Stimulated activated CD8-positive, alpha-beta memory T cell treated with anti-CD3 and anti-CD28 coated beads, Interleukin-4, amount 100 ng/mL, for 1 hour (primary cell): ENCODE measurements around the gene PTH1R.

Experiments used
- DNase-seq, 2 donors: peaks; one replicate each; pipeline ENCODE4 v3.0.0-alpha.2; 2020; ENCODE audit warnings: low read depth in 2 of 2, low spot score in 1 of 2

The PTH1R gene

DNA sequence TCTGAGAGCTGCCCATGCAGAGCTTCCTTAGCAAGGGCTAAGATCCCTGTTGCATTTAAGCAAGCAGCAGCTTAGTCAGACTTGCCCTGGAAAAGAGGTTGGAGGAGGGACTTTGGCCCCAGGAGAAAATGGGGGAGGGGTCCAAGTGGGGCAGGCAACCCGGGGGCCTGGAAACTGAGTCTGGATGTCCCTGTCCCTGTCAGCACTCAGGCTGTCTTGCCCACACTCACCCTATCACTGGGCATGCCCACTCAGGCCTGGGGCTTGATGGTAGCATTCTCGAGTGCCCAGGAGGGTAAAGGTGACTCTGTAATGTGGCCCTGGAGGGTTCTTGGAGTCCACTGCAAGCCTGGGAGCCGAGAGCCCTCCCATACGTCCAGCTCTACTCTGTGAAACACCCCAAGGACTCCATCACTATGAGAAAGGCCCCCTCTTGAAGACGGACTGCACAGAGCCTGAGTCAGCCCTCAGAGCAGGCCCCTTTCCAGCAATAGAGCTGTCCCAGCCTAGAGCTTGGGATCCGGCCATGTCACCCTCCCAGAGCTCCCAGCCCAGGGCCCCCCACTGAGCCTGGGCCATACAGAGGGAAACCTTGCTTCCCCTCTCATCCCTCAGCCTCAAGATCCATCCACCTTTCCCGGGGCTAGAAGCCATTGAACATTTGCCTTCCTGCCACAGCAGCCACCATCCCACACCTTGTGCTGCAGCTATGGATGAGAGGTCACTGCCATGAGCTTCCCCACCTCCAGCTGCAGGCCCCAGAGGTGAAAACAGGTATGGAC is 27.6 kb upstream of the PTH1R start:
- DNase-seq, result no peak

DNA sequence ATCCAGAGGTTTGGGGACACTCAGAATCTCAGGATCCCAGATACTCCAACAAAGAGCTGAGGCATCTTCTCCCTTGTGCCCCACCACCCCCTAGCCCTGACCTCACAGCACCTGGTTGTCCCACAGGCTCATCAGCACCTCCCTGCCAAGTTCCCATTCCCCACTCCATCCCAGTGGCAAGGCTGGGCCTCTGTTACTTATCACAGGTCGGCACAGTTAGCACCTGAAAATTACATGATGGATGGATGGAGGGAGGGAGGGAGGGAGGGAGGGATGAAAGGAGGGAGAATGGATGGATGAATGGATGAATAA is 27.1 kb upstream of the PTH1R start:
- DNase-seq, result no peak

DNA sequence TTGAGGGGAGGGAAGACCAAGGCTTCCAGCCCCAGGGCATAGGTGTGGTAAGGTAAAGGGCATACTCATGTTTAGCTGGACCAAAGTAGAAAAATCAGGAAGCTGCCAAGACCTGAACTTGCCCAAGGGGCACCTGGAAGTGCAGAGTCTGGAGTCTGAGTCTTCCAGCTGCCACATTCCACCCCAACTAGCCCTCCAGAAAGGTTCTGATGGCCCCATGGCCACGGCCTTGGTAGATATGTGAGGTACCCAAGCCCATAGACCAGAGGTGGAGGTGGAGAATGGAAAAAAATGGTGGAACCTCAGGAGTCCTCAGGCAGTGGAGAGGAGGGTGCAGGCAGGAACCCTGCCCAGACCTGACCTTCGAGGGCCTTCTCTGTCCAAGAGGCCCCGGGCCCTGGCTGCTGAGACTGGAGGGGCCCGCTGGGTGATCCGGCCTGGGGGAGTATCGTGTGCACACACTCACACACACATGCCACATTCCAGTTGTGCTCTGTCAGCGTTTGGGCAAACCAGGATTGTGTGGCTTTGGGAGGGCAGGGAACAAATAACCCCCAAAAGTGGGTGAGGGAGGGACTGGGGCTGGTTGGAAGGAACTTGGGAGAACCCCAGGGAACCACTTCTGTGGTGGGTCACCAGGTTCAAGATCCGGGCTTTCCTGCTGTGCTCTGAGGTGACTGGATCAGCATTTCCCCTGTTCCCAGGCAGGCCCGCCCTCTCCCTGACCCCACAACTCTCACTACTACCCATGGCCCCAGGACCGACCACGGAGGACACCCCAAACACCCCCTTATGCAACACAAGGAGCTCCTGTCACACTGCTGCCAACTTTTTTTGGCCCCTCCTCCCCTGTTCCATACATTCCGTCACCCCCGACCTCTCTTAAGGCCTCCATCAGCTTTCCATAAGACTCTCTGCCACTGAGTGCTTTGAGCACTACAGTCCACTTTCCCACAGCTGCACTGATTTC is 25.9 kb upstream of the PTH1R start:
- DNase-seq, result no peak

DNA sequence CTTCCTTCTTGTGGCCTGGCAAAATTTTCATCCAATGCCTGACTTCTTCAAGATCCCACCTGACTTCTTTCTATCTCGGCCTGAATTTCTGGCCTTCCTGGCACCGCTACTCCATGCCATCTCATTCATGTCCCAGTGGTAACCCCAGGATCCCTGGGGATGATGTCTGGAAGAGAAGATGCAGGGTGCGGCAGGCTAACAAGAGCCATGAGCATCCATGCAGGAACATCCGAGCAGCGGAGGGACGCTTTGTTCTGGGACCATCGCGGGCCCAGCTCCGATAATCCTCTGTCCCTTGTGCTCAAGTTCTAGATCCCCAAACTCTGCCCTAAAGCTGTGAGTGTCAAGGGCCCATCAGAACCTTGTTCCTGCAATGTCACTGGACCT is 25.2 kb upstream of the PTH1R start:
- no peak for DNase-seq

DNA sequence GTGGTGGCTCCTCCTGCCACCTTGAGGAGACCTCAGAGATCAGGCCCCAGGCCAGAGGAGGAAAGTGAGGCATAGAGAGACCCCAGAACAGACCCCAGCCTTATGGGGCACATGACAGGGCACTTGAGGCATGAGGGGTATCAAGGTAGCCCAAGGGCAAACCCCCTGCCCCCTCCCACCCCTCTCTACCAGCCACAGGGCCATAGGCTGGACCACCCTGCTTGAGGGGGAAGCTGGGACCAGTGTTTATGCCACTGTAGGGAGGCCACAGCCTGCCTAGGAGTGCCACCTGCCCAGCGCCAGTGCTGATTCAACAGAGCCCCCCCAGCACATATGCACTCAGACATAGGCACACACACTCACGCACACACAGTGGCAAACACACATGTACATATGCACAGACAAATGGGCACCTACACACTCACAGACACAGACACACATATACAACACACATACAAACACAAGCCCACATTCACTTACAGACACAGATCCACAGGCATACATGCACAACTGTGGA is 24.6 kb upstream of the PTH1R start:
- no peak for DNase-seq

DNA sequence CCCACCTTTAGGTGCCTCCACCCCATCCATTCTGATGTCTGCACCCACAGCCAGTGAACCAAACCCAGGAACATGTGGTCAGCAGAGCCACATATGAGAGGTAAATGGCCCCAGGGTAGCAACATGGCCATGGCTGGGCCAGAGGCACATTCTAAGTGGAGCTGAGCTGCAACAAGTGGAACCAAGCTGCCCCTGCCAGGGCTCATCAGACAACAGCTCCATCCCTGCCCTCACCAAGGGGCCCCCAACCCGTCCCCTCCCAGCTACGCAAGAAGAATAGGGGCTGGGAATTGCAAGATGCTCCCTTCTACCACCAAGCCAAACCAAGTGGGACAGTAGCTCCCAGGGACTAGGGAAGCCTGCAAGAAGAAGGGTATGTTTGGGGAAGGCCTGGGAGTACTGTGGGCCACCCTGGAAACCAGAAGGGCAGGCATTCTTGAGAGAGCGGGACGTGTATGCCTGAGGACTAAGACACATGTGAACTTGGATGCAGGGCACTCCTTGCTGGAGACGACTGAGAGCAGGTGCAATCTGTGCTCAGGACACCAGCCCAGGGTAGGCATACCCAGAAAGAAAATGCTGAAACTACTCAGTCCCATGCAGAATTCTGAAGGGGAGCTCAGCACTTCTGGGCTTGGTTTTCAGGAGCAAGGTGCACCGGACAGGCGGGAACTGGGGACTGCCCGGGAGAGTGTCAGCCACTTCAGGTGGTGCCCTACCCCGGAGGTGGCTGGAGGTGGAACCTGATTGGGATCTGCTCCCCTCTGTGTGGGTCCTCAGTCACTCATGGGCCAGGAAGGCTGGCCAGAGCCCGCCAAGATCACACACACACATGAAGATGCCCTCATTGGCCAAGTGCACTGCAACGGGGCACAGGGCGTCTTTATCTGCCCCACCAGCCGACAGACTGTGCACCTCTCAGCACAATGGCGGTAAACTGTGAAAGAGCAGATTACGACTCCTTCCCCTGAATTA is 23.8 kb upstream of the PTH1R start:
- no peak for DNase-seq

DNA sequence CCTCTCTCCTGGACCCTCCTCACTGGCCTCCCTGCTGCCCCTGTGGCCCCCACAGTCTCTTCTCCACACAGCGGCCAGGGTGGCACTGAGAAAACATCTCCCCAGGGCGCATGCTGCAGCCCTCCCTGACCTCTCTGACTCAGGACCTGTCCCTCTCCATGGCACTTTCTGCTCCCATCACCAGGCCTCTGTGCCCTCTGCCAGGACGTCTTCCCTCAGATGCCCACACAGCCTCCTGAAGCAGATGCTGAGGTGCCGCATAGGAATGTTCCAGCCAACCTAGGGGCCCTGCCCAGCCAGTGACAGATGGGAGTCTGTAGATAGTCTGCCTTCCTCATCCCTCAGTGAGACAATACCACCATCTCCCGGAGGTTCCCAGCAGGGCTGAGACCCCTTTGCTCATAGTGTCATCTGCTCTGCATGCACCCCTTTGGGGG is 22.9 kb upstream of the PTH1R start:
- no peak for DNase-seq

DNA sequence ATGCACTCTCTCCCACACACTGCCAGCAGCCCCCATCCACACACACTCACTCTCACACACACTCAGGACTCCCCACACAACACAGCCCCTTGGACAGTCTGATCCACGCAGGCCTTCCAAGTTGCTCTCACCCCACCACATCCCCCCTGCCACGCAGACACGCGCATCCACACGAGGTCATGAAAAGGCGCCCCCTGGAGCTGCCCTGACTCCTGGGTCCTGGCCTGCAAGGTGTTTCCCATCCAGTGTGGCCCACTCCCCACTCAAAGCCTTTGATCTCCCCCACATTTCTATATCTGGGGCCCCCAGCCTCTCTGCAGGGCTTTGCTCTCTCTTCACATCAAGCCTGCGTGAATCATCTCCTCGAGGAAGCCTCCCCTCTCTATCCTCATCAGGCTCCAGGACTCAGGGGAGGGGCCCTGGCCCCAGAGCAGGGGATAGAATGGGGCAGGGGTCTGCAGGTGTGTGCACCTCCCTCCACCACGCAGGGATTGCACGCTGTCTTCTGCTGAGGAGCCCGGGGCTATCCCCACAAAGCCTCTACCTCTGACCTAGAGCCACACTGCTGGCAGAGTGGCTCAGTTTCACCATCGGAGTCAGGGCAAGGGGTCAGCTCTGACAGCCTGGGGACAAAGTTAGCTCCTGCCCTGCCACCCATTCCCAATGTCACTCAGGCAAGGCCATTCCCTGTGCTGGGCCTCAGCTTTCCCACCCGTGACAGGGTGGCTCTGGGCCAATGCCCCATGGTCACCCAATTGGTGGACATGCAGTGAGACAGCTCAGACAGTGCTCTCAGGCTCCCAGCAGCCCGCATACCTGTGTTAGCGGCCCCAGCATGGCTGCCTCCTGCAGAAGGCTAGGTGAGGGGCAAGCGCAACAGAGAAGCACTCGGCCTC is 20.7 kb upstream of the PTH1R start:
- DNase-seq, result no peak

DNA sequence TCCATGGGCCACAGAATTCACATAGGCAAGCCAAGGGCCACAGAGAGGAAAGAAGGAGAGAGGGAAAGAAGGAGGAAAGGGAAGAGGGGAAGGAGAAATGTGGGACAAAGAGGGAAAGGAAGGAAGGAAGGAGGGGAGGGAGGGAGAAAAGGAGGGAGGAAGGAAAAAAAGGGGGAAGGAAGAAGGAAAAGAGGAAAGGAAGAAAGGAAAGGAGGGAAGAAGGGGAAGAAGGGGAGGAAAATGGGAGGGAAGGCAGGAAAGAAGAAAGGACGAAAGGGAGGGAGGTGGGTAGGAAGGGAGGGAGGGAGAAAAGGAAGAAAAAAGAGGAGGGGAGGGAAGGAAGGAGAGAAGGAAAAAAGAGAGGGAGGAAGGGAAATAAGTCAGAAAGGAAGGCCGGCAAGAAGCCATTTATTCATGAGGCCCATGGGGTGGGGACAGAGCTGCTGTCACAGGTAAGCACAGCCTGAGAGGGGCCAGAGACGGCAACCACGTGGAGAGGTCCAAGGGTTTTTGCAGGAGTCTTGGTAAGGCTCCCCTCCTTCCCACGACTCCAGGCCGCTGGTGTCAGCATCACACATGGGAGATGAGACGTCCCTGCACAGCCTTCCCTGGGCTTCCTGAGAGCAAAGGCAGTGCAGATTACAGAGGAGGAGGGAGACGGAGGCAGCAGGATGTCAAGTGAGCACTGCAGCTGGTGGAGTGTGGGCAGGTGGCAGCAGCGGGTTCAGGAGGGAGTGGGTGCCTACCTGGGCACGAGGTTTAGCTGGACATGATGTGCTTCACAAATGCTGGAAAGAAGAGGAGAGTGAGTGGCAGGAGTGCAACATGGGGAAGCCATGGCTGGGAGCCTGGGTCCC is 19.8 kb upstream of the PTH1R start:
- DNase-seq, result no peak

DNA sequence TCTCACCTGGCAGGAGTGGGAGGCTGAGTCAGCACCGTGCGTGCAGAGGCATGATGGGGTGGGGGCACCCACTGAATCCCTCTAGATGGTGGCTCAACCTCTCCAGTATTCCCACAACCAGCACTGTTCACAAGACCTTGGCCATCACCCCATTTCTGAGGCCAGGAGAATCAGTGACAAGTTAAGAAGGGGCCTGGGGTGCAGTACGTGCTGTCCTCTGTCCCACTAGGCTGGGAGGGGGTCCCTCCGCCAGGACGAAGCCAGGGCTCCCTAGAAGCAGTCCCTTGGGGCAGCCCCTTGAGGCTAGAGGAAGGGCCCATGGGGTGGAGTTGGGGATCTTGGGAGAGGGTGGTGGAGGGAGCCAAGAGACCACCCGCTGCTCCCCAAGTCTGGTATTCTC is 19.1 kb upstream of the PTH1R start:
- no peak for DNase-seq

DNA sequence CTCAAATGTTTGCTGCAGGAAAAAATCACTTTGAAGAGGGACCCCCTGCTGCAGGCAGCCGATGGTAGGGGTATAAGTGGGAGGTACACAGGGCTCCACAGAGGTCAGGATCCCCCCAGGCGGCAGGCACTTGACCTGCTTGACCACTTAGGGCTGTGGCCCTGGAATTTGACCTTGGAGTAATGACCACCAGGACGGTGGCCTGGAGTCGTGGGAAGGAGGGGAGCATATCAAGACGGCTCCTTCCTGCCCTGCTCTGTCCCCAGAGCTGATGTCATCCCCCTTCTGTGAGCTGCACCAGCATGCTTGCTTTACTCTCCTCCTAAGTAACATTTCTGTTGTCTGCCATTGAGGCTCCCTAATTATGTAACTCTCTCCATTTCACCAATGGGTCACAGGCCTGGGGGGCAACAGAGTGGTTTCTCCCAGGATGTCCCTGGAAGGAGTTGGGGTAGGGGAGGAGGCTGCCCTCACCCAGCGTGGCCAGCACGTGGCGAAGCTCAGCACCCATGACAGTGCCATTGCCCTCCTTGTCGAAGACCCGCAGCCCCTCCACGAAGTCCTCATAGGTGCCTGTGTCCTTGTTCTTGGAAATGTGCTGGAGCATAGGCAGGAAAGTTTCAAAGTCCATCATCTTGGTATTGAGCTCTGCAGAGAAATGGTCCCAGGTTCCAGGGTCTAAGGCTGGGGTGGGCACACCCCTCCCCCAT is 18.4 kb upstream of the PTH1R start:
- no peak for DNase-seq

DNA sequence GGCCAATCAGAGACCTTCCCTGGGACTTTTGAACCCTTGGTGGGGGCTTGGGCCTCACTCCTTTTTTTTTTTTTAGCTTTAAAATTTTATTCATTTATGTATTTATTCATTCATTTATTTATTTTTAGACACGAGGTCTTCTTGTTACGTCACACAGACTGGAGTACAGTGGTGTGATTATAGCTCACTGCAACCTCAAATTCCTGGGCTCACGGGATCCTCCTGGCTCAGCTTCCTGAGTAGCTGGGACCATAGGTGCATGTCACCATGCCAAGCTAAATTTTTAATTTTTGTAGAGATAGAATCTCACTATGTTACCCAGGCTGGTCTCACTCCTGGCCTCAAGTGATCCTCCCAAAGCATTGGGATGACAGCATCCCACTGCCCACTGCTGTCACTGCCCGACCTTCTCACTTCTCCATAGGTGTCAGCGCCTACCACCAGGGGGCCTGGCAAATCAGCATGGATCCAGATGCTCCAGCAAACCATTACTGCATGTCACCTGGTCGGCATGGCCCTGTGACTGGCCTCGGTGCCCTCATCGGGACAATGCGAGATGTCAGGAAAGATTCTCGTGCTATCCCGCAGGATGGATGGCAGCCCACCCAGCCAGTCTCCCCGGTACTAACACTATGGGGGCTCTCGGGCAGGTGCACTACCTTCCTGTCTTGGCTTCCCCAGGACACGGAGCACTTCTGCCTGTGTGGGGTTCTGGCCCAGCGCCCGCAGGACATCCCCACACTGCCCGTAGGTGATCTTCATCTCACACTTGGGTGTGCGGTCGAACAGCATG is 17.3 kb upstream of the PTH1R start:
- no peak for DNase-seq

DNA sequence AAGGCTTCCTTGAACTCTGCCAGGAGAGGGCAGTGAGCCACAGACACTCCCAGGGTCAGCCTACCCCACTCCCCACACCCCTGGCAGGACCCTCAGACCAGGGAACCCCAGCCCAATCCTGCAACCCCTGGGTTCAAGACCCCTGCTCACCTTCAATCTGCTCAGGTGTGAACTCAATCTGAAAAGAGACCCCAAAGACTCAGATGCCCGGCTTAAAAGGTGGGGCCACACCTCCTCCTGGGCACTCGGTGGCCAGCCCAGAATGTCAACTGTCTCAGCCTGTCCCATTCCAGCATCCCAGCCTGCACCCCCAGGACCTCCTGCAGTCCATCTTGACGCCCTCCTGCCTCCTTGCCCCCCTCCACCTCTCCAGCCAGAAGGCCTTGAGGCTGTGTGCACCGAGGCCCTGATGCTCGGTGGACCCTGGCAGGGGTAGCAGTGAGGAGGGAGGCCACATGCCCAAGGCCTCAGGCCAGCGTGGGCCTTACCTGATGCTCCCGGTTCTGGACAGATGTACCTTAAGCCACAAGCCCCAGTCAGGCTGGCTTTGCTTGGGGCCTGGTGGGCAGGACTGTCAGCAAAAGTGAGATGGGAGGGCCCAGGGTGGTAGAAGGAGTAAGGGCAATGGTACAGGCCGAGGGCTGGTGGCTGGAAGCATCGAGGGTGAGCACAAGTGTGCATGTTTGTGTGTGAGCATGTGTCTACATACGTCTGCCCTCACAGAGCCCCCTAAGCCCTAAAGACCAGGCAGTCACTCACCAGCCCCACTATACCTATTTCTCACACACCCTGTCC is 16.5 kb upstream of the PTH1R start:
- DNase-seq, result no peak

DNA sequence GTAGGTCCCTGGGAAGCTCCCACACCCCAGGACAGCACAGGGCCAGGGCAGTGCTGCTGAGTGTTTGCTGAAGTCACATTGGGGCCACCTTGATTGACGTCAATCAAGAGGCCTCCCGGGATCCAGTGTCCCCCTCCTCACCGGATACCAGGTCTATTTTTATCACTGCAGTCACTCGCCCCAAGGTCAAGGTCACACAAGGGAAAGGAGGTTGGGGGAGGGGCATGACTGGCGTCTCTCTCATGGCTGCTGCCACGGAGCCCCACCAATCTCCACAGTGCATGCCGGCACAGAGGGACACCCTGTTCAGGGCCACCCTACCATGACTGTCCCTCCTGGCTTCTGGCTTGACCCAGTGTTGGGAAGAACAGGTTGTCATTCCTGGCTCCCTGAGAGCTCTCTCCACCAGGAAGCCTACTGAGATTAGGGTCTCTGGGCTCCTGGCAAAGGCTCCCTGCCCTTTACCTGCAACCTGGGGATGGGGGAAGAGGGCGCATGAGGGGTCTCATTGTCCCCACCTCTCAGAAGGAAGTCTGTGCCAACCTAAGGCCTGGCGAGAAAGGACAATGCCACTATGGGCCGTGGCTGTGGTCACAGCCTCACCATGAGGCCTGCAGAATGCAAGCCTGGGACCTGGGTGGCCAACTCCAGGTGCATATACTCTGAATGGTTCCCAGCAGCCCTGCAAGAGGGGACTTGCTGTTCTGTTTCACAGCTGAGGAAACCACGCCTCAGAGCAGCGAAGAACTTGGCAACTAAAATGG is 15.7 kb upstream of the PTH1R start:
- DNase-seq, result no peak

DNA sequence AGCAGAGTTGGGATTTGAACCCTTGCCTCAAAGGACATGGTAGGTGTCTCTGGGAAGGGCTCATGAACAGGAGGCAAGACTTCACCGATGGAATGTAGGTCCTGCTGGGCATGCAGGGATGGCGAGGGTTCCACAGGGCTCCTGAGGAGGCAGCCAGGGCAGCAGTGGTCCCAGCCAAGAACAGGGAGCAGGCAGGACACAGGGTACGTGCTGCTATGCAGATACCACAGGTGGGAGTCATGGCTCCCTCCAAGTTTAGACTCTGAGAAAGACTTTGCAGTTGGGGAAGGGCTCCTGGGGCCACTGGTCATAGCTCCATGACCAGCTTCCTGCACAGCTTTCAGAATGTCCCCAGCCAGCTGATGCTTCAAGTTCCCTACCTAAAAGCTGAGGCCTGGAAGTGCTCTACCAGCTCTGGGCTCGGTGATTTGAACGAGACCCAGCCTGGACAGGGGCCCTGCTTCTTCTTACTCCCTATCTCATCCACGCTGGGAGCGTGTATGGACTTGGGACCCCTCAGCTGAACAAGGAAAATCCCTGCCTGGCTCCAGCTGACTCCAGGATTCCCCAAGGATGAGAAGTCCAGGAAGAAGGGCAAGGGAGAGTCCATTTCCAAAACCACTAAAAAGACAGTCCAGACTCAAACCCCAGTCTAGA is 15.0 kb upstream of the PTH1R start:
- no peak for DNase-seq
